Activated CD4-positive, CD25-positive, alpha-beta regulatory T cell treated with anti-CD3 and anti-CD28 coated beads, Interleukin-2, amount 50 U/mL, for 16 hours (primary cell): ENCODE measurements around the gene LRIG1.

Experiments
- DNase-seq: peaks from one replicate; pipeline ENCODE4 v3.0.0-alpha.2; 2020; ENCODE audit warnings: low read depth, low spot score

LRIG1 gene, protein sequence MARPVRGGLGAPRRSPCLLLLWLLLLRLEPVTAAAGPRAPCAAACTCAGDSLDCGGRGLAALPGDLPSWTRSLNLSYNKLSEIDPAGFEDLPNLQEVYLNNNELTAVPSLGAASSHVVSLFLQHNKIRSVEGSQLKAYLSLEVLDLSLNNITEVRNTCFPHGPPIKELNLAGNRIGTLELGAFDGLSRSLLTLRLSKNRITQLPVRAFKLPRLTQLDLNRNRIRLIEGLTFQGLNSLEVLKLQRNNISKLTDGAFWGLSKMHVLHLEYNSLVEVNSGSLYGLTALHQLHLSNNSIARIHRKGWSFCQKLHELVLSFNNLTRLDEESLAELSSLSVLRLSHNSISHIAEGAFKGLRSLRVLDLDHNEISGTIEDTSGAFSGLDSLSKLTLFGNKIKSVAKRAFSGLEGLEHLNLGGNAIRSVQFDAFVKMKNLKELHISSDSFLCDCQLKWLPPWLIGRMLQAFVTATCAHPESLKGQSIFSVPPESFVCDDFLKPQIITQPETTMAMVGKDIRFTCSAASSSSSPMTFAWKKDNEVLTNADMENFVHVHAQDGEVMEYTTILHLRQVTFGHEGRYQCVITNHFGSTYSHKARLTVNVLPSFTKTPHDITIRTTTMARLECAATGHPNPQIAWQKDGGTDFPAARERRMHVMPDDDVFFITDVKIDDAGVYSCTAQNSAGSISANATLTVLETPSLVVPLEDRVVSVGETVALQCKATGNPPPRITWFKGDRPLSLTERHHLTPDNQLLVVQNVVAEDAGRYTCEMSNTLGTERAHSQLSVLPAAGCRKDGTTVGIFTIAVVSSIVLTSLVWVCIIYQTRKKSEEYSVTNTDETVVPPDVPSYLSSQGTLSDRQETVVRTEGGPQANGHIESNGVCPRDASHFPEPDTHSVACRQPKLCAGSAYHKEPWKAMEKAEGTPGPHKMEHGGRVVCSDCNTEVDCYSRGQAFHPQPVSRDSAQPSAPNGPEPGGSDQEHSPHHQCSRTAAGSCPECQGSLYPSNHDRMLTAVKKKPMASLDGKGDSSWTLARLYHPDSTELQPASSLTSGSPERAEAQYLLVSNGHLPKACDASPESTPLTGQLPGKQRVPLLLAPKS

GRCh38 chr3:66500576-66501482 lies at the start of gene LRIG1:
LRIG1 (minus strand) TSS chr3:66501022; CDS start chr3:66500407, 615 bp downstream.
- DNase-seq: peak; percentile 97

DNA sequence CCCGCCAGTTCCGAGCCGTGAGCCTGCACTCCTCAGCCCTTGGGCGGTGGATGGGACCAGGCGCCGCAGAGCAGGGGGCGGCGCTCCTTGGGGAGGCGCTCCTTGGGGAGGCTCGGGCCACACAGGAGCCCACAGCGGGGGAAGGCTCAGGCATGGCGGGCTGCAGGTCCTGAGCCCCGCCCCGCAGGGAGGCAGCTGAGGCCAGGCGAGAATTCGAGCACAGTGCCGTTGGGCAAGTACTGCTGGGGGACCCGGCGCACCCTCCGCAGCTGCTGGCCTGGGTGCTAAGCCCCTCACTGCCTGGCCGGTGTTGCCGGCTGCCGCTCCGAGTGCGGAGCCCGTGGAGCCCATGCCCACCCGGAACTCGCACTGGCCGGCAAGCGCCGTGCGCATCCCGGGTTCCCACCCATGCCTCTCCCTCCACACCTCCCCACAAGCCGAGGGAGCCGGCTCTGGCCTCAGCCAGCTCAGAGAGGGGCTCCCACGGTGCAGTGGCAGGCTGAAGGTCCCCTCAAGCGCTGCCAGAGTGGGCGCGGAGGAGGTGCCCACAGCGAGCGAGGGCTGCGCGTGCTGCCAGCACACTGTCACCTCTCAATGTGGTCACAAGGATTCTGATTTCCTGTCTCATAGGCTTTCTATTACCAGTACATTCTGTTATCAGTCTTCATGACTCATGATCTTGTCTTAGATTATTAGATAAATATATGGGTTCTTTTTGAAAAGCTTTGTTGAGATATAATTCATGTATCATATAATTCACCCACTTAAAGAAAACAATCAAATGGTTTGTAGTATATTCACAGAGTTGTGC lies 44.0 kb upstream of the LRIG1 start:
- DNase-seq: no peak

- DNase-seq: no peak
These were observed 41.3 kb upstream of the LRIG1 start for GRCh38 chr3:66542153-66542552.

GRCh38 chr3:66539466-66539989 lies 38.7 kb upstream of the LRIG1 start:
- no peak for DNase-seq

- no peak for DNase-seq
These were observed 37.6 kb upstream of the LRIG1 start for GRCh38 chr3:66538390-66538789.

DNA sequence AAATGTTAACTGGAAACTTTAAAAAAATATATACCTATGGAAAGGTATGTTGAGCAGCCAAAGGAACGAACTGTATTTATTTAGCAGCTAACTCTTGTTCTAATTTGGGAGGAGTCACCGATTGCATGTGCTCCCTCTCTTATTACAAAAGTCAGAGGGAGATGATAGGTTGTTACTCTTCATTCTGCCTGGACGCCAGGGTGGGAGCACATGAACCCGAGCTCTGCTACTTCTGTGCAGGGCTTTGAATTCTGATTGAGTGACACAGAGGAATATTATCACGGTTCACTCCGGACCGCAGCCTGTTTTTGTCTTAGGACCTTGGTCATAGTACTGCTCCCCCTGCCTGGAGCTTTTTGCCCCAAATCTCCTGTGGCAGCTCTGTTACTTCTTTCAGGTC lies 36.9 kb upstream of the LRIG1 start:
- DNase-seq: no peak

DNA sequence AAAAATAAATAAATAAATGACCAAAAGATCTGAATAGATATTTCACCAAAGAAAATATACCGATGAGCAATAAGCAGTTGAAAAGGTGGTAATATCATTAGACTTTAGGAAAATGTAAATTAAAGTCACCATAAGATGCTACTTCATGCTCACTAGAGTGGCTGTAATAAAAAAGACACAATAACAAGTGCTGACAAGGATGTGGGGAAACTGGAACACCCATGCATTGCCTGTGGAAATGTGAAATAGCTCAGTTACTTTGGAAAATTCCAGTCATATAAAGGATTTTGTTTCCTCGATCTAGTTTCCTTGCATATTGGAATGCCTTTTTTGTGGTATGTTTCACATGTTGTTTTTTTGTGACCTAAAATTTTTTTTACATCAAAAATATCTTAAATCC lies 36.0 kb upstream of the LRIG1 start:
- no peak for DNase-seq

DNA sequence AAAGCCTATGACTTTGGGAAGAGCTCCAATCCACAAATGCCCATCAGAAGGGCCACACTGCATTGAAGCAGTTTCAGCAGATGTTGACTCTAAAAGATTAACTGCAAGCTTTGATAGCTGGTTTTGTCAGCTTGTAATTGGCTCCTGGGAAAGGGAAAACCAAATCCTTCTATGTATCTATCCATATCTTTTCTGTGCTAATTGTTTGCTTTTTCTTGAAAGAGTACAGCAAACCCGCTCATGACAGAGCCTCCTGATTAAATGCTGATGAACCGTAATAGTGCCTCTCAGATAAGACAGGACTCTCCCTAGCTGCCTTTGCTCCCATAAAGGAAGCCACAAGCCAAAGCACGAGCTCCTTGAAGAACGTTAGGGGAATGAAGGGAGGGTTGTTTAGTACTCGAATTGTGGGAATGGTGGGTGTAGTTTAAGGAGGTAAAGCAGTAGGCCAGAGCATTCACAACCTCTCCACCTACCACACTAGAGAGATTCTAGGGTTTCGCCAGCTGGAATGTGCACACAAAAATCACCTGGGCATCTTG lies 33.6 kb upstream of the LRIG1 start:
- DNase-seq: no peak

DNA sequence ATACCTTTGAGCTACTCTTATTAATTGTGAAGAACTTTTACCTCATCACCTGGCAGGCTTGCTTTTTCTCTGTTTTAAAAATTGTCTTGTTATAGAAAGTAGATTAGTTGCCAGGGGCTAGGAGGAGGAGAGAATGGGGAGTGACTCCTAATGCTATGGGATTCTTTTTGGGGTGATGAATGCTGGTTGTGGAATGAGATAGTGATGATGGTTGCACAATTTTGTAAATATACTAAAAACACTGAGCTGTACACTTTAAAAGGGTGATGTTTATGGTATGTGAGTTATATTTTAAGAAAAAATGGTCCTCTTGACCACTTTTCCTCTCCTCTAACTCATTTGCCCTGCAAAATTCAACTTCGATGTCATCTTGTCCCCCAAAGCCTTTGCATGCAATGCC lies 31.8 kb upstream of the LRIG1 start:
- no peak for DNase-seq

GRCh38 chr3:66532160-66532587 lies 31.4 kb upstream of the LRIG1 start:
- no peak for DNase-seq

GRCh38 chr3:66531256-66531655 lies 30.4 kb upstream of the LRIG1 start:
- DNase-seq: no peak

- no peak for DNase-seq
These were observed 26.4 kb upstream of the LRIG1 start for GRCh38 chr3:66527246-66527645.

DNA sequence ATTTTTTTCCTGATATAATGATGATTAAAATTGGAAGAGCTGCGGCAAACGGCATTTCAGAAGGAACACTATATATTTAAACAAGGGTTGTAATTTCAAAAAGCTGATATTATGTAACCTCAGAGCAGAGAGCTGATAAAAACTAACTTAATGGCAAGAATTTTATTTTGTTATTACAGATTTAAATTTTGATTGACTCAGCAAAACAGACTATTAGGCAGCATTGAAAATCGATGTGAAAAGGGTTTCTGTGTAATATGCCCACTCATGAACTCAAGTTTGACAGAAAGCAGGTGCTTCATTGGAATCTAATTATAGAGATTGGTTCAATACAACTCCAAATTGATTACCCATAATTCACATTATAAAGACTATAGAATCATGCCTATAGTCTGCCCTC lies 24.9 kb upstream of the LRIG1 start:
- no peak for DNase-seq

- DNase-seq: no peak
These were observed 19.9 kb upstream of the LRIG1 start for GRCh38 chr3:66520724-66521123.

DNA sequence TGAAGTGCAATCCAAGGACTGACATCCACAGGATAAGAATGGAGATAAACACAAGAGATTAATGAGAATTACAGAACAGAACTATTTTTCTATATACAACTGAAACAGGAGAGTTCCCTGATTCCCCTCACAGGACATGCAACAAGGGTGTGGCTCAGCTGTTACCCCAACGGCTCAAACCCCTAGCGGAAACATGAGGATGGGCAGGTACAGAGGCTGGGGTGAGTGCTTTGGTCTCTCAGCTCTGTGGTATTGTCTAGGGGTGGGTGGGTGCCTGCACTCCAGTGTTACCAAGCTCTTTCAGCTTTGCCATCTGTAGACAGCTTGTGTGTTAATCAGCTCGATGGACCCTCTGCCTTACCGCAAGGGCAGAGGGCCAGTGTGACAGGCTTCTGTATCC lies 17.8 kb upstream of the LRIG1 start:
- DNase-seq: no peak

- DNase-seq: no peak
These were observed 17.3 kb upstream of the LRIG1 start for GRCh38 chr3:66518126-66518525.

DNA sequence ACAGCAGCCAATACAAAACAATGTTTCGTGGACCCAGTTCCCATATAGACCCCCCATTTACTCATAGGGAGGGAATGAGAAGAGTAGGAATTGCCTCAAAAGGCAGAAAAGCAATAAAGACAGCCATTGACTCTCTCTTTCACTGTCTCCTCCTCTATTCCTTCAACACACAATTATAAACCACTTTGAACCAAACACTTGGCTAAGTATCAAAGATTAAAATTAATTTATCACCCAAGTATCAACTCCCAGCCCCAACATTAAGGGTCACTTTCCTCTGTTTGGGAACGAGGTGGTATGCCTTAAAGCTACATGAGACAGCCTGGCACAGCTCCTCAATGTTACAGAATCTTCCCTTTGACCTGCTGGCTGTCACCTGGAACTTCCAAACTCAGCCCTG lies 16.4 kb upstream of the LRIG1 start:
- no peak for DNase-seq

- DNase-seq: no peak
These were observed 7.6 kb upstream of the LRIG1 start for GRCh38 chr3:66508461-66508860.

DNA sequence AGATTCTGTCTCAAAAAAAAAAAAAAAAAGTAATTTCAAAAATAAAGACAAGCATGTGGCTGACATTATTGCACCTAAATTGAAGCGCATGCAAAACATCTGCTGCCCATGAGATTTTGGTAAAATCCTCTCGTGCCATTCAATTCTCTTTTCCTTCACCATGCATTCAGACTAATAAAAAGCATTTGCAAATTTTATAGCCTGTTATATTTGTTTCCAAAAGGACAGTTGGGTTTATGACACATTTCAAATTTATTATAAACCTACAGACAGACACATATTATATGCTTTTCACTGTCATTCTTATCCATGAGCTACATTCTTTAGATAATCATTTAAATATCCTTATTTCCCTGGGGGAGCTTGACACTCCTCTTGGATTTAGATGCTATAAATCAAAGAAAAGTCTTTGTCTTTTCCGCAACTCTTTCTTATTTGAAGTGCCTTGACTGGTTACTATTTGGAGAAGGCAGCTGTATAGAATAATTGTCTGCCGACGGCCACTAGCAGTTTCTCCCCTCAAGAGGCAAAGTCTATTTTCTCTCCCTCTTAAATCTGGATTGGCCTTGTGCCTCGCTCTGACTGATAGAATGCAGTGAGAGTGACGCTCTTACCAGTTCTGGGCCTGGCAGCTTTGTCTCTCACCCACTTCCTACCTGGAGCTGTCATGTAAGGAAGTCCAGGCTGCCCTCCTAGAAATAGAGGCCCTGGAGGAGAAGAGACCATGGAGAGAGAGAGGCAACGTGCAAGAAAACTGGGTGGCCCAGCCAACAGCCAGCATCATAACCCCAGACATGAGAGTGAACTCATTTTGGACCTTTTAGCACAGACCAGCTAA lies 6.8 kb upstream of the LRIG1 start:
- DNase-seq: no peak
